ENCODE results near the gene SAT2.

The SAT2 gene

DNA sequence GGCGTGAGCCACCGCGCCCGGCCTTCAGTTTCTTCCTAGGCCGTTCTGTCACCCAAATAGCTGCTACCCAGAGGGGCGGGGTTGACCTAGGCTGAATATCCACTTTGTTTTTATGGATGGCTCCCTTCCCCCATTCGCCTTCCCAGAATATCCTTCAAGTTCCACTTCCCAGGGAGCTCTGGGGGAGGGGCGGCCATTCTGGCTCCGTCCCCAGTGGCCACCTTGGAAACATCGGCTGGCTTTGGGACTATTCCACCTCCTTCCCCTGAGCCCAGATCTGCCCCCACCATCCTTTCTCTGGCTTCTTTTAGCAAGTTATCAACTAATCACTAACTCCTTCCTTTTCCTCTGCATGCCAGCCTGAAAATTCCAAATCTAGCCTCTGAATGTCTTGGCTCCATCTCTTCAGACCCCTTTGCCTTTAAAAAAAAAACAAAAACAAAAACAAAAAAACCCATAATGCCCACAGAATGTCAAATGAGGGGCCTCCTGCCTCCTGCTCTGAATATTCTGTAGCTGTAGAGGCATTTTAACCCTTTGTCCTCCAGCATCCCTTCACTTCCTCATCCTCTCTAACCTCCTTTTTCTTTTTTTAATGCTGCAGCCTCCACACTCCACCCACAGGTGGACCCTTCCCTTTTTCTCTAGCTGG is 29.5 kb upstream of the SAT2 start:
- DNase-seq (ENCODE audit: low spot score): no peak
- in situ Hi-C loops (cut with MboI; ENCODE audit: low pct_unique_long_range_greater_than_20kb, low sequenced_read_pairs, unreplicated experiment): no loop called here
- TF ChIP-seq, protein P1, sequence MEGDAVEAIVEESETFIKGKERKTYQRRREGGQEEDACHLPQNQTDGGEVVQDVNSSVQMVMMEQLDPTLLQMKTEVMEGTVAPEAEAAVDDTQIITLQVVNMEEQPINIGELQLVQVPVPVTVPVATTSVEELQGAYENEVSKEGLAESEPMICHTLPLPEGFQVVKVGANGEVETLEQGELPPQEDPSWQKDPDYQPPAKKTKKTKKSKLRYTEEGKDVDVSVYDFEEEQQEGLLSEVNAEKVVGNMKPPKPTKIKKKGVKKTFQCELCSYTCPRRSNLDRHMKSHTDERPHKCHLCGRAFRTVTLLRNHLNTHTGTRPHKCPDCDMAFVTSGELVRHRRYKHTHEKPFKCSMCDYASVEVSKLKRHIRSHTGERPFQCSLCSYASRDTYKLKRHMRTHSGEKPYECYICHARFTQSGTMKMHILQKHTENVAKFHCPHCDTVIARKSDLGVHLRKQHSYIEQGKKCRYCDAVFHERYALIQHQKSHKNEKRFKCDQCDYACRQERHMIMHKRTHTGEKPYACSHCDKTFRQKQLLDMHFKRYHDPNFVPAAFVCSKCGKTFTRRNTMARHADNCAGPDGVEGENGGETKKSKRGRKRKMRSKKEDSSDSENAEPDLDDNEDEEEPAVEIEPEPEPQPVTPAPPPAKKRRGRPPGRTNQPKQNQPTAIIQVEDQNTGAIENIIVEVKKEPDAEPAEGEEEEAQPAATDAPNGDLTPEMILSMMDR (IDR thresholded peaks at IDR 0.05; ENCODE audit: extremely low read depth, insufficient read depth, missing control alignments): no peak

DNA sequence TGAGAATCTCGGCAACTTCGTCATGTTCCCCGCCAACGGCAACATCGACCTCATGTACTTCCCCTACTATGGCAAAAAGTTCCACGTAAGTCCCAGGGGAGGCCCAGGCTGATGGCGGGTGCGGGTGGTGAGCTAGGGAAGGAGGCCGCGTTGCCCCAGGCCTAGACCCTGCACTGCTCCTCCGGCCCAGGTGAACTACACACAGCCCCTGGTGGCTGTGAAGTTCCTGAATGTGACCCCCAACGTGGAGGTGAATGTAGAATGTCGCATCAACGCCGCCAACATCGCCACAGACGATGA is 27.9 kb upstream of the SAT2 start:
- TF ChIP-seq, protein P1 (IDR thresholded peaks at IDR 0.05; ENCODE audit: extremely low read depth, insufficient read depth, missing control alignments): no peak
- in situ Hi-C loops (cut with MboI; ENCODE audit: low pct_unique_long_range_greater_than_20kb, low sequenced_read_pairs, unreplicated experiment): no loop called here
- no peak for DNase-seq (ENCODE audit: low spot score)

DNA sequence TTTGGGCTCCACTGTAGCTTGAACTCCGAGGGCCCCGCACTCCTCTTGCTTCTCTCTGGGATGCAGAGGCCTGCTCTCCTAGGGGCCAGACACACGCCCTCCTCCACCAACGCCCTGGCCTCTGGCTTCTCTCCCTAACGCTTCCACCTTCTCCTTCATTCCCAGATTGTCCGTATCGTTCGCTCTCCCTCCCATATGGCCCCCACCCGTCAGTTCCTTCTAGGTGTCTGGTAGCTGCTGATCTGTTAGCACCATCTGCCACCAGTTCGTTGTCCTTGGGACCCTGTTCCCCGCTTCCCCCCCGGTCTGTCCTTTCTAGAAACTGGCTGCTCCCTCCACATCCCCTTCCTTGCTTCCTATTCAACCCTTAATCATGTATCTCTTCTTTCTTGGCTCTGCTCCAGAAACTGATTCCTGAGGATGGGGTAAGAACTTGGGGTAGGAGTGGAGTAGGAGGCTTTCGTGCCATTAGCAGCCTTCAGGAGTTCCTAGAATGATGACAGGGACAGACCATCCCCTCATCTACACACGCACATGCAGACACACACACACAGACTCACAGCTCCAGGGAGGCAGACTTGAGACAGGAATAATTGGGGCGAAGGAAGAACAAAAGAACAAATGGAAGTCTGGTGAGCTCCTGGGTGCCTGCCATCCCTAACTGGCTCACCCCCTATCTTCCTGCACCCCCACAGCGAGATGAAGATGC is 27.4 kb upstream of the SAT2 start:
- DNase-seq (ENCODE audit: low spot score): no peak
- TF ChIP-seq, protein P1 (IDR thresholded peaks at IDR 0.05; ENCODE audit: extremely low read depth, insufficient read depth, missing control alignments): no peak
- in situ Hi-C loops (cut with MboI; ENCODE audit: low pct_unique_long_range_greater_than_20kb, low sequenced_read_pairs, unreplicated experiment): no loop called here

DNA sequence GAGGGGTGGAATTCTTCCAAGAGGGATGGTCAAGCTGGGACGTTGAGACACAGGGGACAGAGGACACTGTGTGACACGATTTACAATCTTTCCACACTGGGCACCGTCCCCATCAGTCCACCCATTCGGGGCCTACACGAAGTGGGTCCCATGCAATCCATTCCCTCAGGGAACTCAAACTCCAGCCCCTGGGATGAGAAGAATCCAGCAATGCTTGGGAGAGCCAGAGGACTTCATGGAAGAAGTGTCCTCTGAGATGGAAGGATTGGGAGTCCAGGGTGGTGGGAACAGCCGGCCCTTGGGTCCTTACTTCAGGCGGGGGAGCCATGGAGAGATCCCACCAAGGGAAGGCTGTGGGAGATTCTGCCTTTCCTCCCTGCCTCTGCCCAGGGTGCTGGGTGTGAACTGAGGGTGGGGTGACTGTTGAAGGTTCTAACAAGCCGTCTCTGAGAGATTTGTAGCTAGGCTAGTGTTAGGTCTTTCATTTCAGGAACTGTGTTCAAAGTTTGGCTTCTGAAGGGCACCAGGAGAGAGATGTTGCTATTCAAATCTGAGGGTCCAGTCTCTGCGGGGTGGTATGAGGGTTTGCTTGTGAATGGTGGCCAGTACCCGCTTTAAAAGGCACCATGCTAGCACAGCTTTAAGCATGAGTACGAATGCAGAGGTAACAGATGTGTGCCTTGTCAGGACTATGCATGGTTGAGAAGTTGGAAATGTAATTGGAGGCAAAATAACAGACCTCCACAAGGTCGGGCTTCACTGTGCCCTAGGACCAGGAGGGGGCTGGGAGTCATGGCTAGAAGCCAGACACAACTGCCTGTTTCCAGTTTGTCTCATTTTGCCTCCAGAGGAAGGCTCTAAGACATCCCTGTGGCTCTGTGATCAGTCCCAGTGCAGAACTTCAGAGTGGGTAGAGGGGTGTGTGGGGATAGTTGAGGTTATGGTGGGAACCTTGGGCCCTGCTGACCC is 25.1 kb upstream of the SAT2 start:
- in situ Hi-C loops (cut with MboI; ENCODE audit: low pct_unique_long_range_greater_than_20kb, low sequenced_read_pairs, unreplicated experiment): no loop called here
- TF ChIP-seq, protein P1 (IDR thresholded peaks at IDR 0.05; ENCODE audit: extremely low read depth, insufficient read depth, missing control alignments): no peak
- DNase-seq (ENCODE audit: low spot score): no peak

DNA sequence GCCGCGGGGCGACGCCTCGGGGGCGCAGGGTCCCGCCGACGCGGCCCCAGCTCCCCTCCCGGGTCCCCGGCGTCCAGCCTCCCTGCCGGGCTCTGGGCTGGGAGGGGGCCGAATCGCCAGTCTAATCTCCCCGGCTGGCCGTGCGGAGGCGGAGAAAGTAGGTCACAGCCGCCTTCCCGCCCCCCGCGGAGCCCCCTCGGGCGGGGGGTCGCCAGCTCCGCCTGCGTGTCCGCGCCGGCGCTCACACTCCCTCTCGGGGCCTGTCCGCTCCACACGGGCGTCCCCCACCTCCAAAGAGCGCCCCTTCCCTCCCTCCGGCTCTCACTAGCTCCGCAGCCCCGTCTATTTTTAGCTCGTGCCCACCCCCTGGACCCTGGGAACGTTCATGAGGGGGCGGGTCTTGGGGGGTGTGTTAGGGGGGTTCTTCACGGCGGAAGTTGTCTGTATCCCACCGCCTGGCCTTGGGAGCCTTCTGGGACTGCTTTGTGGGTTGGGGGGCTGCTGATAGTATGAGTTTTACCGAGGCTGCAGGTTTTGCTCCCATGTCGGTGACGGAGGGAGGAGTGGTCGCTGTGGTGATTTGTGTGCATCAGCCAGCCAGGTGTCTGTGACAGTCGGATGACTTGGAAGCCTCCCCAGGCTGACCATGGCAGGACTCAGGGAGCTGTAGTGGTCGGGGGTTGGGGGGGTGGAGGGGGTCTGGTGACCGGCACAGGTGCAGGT is 24.2 kb upstream of the SAT2 start:
- TF ChIP-seq, protein P1 (IDR thresholded peaks at IDR 0.05; ENCODE audit: extremely low read depth, insufficient read depth, missing control alignments): no peak
- in situ Hi-C loops (cut with MboI; ENCODE audit: low pct_unique_long_range_greater_than_20kb, low sequenced_read_pairs, unreplicated experiment): no loop called here
- no peak for DNase-seq (ENCODE audit: low spot score)

DNA sequence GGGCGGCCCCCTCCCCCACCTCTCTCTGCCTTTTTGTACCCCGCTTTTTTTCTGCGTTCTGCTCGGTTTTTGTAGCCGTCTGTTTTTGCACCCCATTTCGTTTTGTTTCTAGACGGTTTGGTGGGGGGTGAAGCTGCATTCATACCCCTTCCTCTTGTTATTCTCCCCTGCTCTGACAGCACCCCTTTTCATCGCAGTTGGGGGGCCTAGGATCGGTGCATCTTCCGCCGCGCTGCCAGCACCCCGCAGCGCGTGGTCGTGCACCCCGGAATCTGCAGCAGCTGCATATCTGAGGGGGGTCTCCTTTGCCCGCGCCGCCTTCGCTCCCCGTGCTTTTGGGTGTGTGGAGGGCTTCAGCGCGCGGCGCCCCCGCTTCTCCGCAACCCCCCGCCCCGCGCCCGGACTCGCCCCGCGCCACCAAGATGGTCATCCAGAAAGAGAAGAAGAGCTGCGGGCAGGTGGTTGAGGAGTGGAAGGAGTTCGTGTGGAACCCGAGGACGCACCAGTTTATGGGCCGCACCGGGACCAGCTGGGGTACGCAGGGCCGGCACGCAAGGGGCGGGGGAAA is 23.6 kb upstream of the SAT2 start:
- no peak for DNase-seq (ENCODE audit: low spot score)
- TF ChIP-seq, protein P1 (IDR thresholded peaks at IDR 0.05; ENCODE audit: extremely low read depth, insufficient read depth, missing control alignments): no peak
- in situ Hi-C loops (cut with MboI; ENCODE audit: low pct_unique_long_range_greater_than_20kb, low sequenced_read_pairs, unreplicated experiment): no loop called here

All from GM13977 (cell line).